Effector CD4-positive, alpha-beta T cell (primary cell): Measurements from ENCODE around the gene CDC6.

Experiments used
- DNase-seq: peaks from one replicate; pipeline ENCODE4 v3.0.0-alpha.2; 2020
- total RNA-seq: gene quantifications from one replicate; lab custom pipeline; 2026; lab: John Stamatoyannopoulos, UW

CDC6 gene
- 2.6 reads per million, percentile 8 among the genes with 10 or more reads in this experiment for total RNA-seq

DNA sequence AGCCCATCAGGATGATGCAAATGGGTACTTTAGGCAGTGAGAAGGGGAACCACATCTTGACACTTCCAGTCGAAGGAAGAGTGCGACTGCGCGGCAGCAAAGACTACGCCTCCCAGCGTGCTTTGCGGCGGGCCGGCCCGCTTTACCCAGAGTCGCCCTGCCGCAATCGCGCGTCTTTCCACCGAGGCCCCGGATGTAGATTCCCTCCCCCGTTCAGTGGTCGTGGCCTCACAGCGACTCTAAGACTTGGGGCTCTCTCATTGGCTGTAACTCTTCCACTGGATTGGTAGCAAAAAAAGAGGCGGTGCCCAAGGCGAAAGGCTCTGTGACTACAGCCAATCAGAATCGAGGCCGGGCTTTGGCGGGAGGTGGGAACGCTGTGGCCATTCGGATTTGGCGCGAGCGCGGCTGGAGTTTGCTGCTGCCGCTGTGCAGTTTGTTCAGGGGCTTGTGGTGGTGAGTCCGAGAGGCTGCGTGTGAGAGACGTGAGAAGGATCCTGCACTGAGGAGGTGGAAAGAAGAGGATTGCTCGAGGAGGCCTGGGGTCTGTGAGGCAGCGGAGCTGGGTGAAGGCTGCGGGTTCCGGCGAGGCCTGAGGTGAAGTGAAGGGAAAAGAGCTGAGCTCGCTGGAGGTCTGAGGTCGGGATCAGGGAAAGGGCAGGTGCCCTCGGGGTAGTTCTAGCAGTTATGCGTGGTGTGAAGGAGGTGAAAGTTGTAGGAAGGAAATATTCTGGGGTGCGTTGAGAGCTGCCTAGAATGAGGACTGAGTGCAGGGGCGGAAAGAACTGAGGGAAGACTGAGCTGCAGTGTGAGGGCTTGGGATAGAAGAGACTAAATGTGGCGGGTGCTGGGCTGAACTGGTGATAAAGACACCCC is at the start of gene CDC6:
Gene CDC6, plus strand, starts transcription at position 386 of the 876 bp plus-strand sequence. CDS start 1,542 bp downstream, outside the sequence.
- peak; percentile 99 for DNase-seq

DNA sequence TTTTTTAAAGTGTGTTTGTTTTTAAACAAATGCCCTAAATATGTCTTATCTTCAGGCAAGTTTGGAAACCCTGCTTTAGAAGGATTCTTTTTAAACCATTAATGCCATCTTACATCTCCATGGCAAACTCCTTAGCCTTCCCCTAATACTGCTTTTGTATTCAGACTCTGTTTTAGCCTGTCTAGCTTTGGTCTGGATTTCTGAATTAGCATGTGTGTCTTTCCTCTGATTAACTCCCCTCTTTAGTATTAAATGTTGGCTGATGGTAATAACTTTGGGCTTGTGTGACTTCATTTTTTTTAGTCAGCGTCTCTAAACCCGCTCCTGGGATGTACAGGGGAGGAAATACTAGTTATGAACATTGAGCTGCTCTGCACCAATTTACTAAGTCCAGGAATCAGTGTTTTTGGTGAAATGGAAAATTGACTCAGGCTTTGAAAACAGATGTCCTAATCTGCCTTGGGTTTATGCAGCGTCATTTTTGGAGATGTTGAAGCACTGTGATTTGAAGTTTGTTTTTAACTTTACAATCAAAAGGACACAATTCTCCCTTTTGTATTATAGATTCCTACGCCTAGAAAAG is 46.3 kb upstream of the CDC6 start:
- no peak for DNase-seq

DNA sequence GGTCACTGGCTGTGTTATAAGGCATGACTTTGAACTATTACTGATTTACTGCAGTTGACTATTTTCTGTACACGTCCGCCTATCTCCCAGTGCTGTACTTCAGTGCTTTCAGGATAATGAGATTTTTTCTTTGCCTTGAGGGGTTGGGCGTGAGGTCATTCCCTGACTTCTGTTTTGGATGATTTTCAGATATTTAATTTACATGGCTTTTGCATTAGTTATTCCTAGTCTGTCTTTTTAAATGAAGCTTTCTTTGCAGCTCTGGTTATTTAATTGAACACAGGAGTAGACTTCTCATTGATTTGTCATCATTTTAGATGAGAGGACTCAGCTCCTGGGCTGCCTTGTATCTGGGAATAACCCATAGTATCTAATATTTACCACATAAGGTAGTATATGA is 44.9 kb upstream of the CDC6 start:
- no peak for DNase-seq

DNA sequence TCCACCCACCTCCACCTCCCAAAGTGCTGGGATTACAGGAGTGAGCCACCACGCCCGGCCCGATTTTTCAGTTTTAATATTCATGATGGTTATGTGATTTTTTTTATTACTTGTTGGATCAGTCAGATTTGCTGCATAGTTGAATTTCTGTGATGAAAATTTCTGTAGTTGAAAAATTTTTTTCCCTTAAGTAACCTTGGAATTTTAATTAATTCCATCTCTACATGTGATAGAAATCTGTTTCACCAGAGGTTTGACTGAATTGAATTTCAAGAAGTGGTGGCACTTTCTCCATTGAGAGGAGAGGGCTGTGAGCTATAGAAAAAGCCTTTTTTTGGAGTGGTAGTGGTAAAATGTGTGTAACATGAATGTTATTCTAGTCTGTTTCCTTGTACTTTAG is 43.9 kb upstream of the CDC6 start:
- DNase-seq, result no peak

DNA sequence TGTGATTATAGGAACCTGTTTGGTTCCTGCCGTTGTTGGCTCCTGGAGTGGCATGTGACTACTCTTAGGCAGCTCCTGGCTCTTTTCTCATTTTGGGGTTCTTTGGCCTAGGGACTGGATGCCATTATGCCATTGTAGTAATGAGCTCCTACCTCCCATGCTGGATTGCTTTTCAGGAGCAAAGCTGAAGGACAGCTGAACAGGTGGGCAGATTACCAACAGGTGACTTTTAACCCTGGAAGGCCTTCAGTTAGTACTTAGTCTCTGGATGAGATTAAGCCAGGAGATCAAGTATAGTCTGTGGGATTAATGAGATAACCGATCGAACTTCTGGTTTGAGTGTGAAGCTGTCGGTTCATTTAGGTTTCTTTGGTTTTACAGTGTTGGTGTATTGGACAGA is 43.4 kb upstream of the CDC6 start:
- DNase-seq, result no peak

GRCh38 chr17:40247926-40248495 is 39.7 kb upstream of the CDC6 start:
- DNase-seq, result no peak

GRCh38 chr17:40248507-40248906 is 39.2 kb upstream of the CDC6 start:
- DNase-seq, result no peak

DNA sequence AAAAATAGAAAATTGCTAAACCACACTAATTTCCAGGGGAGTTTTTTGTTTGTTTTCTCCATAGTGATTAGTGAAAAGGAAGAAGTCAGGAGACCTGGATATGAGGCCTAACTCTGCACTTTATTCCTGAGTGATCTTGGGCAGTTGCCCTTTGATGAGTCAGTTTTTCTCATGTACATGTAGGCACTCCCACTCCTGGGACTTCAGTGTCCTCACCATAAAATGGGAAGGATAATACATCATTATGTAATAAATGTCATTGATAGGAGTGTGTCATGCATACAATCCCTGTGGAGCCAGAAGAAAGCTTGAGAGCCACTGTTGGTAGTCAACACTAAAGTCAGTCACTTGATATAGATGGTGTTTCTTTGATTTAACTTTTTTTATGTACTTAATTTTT is 36.1 kb upstream of the CDC6 start:
- no peak for DNase-seq

DNA sequence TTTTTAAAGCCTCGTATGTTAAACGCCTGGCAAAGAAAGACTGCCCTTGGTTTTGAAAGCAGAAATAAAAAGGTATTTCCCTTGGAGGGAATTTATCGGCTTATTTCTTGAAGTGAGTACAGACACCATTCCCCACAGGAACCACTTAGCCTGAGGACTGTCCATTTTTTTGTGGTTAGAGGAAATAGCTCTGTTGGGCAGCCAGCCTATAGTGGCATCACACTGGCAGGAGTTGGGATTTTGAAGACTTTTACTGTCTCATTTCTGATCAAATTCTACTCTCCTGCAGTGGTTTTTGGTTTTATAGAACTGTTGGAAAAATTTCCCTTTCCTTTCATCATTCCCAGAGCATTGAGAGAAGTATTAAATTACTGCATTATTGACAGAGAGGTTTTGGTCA is 34.1 kb upstream of the CDC6 start:
- no peak for DNase-seq

DNA sequence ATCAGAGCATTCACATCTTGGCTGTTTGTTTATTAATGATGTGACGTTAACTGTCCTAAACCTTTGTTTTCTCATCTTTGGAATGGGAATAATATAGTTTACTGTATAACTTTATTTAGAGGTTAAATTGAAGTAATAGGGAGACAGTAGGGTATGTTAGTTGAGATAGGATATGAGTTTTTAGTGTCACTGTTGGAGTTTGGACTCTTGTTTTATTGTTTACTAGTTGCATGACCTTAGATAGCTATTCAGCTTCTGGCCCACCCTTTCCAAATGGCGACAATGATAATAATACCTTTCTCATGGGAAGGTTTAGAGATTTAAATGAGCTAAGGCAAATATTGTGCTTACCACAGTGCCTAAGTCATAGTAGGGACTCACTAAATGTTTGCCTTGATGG is 28.2 kb upstream of the CDC6 start:
- DNase-seq, result no peak

GRCh38 chr17:40260528-40260927 is 27.2 kb upstream of the CDC6 start:
- DNase-seq, result no peak

DNA sequence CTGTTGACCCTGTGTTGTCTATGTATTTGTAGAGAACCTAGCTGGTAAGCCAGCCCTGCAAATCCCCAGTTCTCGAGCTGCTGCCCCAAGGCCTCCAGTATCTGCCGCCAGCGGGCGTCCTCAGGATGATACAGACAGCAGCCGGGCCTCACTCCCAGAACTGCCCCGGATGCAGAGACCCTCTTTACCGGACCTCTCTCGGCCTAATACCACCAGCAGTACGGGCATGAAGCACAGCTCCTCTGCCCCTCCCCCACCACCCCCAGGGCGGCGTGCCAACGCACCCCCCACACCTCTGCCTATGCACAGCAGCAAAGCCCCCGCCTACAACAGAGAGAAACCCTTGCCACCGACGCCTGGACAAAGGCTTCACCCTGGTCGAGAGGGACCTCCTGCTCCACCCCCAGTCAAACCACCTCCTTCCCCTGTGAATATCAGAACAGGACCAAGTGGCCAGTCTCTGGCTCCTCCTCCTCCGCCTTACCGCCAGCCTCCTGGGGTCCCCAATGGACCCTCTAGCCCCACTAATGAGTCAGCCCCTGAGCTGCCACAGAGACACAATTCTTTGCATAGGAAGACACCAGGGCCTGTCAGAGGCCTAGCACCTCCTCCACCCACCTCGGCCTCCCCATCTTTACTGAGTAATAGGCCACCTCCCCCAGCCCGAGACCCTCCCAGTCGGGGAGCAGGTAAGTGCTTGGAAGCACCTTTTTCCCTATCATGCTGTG is 23.1 kb upstream of the CDC6 start:
- DNase-seq, result no peak

DNA sequence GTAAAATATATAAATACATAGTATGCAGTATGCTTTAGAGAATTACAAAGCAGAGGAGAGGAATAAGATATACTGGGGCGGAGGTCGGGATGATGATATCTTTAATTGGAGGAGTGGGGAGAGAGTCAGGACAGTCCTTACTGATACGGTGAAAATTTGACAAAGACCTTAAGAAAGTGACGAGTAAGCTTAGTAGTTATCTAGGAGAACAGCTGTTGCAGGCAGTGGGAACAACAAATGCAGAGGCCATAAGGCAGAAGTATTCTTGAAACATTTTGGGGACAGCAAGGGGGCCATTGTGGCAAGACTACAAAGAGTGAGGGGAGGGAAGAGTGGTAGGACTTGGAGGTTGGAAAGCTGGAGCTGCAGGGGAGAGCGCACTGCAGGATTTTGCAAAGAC is 22.3 kb upstream of the CDC6 start:
- DNase-seq, result no peak

DNA sequence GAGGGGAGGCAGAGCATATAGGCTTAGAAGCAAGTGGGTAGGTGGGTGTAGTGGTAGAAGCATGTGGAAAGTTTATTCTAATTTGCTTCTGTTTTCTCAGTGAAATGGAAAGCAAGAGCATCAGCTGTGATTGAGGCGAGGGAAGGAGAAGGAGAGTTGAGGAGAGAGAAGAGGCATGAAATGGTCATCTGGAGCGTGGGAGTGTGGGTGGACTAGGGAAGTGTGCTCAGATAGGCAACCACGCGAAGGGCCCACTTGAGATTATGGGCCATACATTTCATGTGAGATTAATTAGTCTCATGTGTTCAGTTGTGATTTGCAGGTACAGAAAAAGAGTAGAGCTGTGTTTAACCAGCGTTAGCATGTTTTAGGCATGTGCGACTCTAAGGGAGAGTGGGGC is 20.8 kb upstream of the CDC6 start:
- DNase-seq, result no peak

DNA sequence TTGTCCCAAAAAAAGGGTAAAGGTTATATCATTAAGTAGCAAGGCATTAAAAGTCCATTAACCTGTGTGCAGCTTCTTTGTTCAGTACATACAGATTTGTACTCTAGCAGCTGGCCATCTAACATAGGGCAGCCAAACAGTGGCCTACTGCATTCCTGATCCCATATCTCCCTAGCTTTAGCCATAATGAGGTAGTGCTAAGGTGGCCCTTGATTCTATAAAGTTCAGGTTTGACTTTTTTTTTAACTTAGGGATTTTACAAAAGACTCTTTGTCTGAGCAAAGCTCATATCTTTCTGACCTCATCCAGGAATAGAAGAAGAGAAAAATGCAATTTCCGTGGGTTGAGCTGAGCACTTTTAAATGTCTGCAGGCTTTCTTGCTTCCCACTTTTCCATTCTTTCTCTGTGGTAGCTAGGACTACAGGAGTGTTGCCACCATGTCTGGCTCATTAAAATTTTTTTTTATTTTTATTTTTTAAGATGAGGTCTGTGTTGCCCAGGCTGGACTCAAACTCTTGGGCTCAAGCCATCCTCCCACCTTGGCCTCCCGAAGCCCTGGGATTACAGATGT is 19.5 kb upstream of the CDC6 start:
- no peak for DNase-seq

DNA sequence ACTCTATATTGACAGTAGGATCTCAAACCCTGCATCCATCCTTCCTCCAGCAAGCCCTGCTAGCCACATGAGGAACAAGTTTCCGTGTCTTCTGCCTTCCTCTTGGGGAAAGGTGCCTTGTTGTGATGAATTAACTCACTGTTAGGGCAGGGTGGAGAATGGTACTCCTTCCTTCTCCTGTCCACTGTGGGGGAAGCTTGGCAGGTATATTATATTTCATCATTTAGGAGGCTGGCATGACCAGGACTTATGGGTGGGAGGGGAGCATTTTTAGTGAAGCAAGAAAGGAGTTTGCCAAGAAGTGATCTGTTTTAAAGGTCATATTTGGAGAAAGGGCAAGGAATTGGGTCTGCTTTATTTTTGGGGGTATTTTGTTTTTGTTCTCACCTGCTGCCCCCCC is 9.3 kb upstream of the CDC6 start:
- no peak for DNase-seq

DNA sequence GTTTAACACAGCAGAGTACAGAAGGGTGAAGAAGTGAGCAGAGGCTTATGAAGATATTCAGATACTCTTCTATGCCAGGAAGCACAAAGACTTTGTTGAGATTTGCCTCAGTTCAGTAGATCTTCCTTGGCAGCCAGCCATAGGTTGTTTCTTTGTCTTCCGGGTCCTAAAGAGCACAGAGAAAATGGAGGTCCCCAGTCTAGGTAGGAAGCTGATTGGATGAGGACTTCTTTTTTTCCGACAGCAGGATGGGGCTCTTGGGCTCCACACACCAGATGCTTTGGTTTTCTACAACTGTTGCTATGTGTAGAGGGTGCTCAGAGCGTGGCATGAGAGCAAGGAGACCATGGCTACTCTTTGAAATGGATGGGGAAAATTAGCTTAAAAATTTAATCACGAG is 8.3 kb upstream of the CDC6 start:
- DNase-seq, result no peak

GRCh38 chr17:40281663-40282062 is 6.0 kb upstream of the CDC6 start:
- no peak for DNase-seq

- no peak for DNase-seq
Measured at GRCh38 chr17:40283662-40284061, 4.0 kb upstream of the CDC6 start.

- DNase-seq, result no peak
Measured at GRCh38 chr17:40284085-40284713, 3.5 kb upstream of the CDC6 start.

DNA sequence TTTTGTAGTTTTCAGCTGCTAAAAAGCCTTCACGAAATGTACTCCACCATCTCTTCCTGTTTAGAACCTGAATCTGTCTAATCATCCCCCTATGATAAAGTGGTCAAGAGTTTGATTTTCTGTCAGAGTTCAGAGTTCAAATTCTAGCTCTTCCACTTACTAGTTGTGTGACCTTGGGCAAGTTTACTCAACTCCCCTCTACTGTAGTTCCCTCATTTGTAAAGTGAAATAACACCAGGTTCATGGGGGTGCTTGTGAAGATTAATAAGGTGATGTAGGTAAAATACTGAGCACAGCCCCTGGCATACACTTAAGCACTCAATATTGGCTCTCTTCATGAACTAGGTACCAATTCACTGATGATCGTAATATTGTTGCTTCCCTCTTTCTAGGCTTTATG is 1.2 kb upstream of the CDC6 start:
- DNase-seq, result no peak

GRCh38 chr17:40287159-40287493 is 553 bp upstream of the CDC6 start:
- no peak for DNase-seq
